H7 (cell line): ENCODE data around the gene COX7C. TPM values are rescaled to one million over a fixed set of nuclear protein-coding genes. Genes with fewer than 3 reads are reported as not detected.
A peak's percentile ranks its signal among the peaks of the same experiment; 100 is the strongest.
"Not testable (repeated sequence)": the region's sequence is repeated elsewhere in the genome, so short reads cannot be mapped to it uniquely, and the experiment has no call there.

ENCODE experiments used
- DNase-seq: peaks from one replicate; pipeline ENCODE4 v3.0.0; 2012
- H3K27me3 ChIP-seq: 2 replicates; pipeline ENCODE4 v1.6.0; 2011; ENCODE audit warnings: mild to moderate bottlenecking, low read length; ENCODE audit not compliant: control insufficient read depth, insufficient read depth
- H3K36me3 ChIP-seq: replicated peaks from 2 replicates; pipeline ENCODE4 v1.5.1; 2011; ENCODE audit warnings: low read length; ENCODE audit not compliant: control insufficient read depth, insufficient read depth
- H3K4me3 ChIP-seq: 2 replicates; pipeline ENCODE4 v1.5.1; 2011; ENCODE audit warnings: low read depth, mild to moderate bottlenecking, control low read depth, low read length, moderate library complexity; ENCODE audit not compliant: insufficient read depth
- total RNA-seq: library from RNA; depleted of rRNA; stranded (reverse); fragments of >200 nt; shearing (Covaris generic); gene quantifications from 2 replicates; pipeline ENCODE4 v1.2.3, GENCODE V29; 2014; rRNA removed

Gene COX7C, protein sequence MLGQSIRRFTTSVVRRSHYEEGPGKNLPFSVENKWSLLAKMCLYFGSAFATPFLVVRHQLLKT
- total RNA-seq, result 438 and 491 TPM in 2 replicates

DNA sequence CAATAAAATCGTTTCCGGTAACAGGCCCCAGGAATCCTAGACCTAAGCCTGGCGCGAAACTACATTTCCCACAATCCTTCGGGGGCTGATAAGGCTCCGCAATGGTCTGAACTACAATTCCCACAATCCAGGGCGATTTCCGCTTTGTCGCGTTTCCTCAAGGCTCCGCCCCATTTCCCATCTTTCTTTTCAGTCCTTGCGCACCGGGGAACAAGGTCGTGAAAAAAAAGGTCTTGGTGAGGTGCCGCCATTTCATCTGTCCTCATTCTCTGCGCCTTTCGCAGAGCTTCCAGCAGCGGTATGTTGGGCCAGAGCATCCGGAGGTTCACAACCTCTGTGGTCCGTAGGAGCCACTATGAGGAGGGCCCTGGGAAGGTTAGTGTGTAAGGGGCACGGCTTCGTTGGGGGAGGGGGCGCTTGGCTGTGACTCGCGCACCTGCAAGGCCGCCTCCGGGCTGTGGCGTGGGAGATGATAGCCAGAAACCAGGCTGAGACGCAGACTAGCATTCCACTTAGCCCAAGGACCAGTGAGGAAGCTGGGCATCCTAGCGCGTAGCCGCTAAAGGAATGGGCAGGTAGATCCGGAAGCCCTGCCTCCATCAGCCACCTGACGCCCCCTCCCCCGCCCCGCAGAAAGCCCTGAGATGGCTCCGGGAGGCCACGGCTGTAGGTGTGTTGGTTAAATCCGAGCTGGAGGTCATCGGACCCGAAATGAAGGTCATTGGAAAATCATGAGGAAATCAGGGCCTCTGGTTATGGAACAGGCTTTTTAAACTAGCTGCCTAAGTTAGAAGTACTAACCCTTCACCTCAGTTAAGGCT lies at the start of gene COX7C:
Gene COX7C, plus strand, starts transcription at position 186 of the 821 bp plus-strand sequence. Its CDS starts 115 bp downstream, at position 301.
- Histone ChIP-seq H3K27me3 (no peaks in the 10 kb centered on the region), H3K4me3 (peak within 1 kb of the TSS; percentile 97), H3K36me3 (peaks cover 14% of the 10 kb centered on the region)
- DNase-seq, result peak; percentile 84

DNA sequence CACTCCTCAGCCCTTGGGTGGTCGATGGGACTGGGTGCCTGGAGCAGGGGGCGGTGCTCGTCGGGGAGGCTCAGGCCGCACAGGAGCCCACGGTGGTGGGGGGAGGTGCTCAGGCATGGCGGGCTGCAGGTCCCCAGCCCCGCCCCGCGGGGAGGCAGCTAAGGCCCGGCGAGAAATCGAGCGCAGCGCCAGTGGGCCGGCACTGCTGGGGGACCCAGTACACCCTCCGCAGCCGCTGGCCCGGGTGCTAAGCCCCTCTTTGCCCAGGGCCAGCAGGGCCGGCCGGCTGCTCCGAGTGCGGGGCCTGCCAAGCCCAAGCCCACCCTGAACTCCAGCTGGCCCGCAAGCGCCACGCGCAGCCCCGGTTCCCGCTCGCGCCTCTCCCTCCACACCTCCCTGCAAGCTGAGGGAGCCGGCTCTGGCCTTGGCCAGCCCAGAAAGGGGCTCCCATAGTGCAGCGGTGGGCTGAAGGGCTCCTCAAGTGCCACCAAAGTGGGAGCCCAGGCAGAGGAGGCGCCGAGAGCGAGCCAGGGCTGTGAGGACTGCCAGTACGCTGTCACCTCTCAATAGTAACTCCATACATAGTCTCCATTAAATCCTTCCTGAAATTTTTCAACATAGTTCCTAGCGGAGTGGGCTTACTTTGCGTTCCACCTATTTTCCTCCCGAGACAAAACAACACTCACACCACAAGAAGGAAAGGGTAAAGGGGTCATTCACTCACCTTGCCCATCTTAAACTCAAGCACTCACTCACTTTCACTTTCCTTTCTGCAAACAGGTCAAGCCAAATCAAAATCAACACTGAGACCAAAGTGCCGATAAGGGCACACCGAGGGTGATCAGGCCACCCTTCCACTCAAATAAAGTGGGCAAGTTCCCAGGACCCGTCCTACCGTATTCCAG lies 48.0 kb upstream of the COX7C start:
- not testable (repeated sequence) for DNase-seq, H3K4me3 ChIP-seq, H3K27me3 ChIP-seq, H3K36me3 ChIP-seq

DNA sequence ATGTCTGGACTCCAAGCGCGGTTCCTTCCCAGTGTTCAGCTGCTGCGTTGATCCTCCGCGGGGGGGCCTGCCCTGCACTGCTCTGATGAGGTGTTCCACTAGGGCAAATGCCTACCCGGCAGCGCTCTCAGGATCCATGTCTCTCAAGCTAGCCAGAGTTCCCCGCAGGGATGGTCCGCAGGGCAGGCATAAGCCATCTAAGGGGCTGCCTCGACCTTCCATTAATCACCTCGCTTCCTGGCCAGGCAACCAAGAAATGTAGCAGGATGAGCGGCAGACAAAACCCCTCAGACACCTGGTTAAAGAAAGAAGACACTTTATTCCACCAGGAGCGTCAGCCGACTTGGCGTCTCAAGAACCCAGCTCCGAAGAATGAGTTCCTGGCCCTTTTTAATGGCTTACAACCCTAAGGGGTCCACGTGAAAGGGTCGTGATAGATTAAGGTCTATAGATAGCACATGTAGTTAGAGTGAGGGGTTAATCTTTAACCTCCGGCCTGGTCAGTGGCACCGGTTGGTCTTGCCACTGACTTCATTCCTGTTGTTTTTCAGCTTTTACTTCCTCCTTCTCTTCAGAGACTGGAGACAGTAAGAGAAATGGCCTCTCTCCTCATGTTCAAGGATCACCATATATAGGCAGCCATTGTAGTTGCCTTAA lies 47.2 kb upstream of the COX7C start:
- Histone ChIP-seq H3K36me3 (no peaks in the 10 kb centered on the region), H3K4me3 (no peak overlapping the region), H3K27me3 (no peaks in the 10 kb centered on the region)
- DNase-seq, result no peak

DNA sequence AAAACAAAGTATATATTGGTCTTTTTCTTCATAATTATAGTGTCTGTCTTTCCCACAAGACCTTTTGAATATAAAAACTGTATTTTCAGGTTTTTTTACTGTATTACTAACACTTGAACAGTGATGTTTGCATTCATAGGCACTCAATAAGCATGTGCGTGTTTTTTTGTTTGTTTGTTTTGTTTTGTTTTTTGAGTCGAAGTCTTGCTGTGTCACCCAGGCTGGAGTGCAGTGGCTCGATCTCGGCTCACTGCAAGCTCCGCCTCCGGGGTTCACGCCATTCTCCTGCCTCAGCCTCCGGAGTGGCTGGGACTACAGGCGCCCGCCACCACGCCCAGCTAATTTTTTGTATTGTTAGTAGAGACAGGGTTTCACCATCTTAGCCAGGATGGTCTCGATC lies 46.6 kb upstream of the COX7C start:
- not testable (repeated sequence) for H3K36me3 ChIP-seq, H3K27me3 ChIP-seq, H3K4me3 ChIP-seq, DNase-seq

DNA sequence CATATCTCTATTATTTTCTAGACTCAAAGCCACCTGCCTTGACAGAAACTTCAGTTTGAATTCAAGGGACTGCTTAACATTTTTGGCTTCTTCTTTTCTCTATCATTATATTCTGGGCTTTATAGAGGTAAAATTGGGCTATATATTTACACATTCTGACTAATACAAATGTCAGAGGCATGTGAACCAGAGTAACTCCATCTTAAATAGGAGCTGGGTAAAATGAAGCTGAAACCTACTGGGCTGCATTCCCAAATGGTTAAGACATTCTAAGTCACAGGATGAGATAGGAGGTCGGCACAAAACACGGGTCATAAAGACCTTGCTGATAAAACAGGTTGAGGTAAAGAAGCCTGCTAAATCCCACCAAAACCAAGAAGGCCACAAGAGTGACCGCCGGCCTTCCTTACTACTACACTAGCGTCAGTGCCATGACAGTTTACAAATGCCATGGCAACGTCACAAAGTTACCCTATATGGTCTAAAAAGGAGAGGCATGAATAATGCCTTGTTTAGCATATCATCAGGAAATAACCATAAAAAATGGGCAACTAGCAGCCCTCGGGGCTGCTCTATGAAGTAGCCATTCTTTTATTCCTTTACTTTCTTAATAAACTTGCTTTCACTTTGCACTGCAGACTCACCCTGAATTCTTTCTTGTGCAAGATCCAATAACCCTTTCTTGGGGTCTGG lies 44.8 kb upstream of the COX7C start:
- Histone ChIP-seq H3K27me3 (no peaks in the 10 kb centered on the region), H3K36me3 (no peaks in the 10 kb centered on the region), H3K4me3 (no peak overlapping the region)
- no peak for DNase-seq

DNA sequence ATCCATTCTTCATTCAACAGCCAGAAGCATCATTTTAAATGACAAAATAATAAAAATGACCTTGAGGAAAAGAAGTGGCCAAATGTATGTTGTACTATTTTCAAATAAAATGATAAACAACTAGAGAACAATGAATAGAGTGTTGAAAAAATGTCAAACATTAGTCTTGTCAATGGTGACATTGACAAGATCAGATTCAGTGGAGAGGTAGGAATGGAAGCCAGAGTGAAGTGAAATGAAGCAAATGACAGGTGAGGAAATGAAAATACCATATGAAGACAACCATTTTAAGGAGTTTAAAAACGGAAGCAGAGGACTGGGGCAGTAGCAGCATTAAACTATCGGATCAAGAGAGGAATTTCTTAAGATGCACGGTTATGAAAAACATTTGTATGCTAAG lies 38.2 kb upstream of the COX7C start:
- Histone ChIP-seq H3K27me3 (no peaks in the 10 kb centered on the region), H3K4me3 (no peak overlapping the region), H3K36me3 (no peaks in the 10 kb centered on the region)
- DNase-seq, result no peak

DNA sequence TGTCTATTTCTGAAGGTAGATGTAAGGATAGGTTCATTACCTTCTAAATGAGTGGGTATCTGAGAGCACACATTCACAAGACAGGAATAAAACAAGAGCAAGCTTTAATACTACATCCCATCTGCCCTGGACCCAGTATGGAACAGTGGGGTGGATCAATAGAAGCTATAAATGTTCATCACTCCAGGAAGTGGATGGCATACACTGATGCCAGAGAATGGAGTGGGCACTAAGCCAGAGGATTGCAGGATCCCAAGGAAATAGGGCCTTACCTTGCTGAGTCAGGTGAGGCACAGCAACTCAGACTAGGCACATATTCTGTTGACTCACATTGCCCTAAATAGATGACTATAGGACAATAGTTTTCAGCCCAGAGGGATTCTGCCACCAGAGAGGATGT lies 21.3 kb upstream of the COX7C start:
- DNase-seq, result no peak

DNA sequence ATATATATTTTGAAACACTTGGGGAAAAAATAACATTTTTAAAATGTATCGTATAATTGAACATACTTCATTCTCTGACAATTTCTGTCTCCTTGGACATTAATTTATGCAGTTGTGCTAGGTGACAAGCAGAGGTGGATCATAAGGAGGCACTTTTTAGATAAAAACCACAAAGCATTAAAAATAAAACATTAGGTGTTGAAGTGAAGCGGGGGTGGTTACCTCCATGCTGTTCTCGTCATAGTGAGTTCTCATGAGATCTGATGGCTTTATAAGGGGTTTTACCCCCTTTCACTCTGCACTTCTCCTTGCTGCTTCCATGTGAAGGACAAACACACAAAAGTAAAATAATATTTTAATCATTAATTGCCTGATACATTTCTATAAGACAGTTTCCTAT lies 11.9 kb upstream of the COX7C start:
- Histone ChIP-seq H3K27me3 (no peaks in the 10 kb centered on the region), H3K36me3 (no peaks in the 10 kb centered on the region), H3K4me3 (no peak overlapping the region)
- no peak for DNase-seq

More for the DNA sequence above, 21.3 kb upstream of the COX7C start:
- Histone ChIP-seq H3K4me3 (no peak overlapping the region), H3K27me3 (no peaks in the 10 kb centered on the region), H3K36me3 (no peaks in the 10 kb centered on the region)

DNA sequence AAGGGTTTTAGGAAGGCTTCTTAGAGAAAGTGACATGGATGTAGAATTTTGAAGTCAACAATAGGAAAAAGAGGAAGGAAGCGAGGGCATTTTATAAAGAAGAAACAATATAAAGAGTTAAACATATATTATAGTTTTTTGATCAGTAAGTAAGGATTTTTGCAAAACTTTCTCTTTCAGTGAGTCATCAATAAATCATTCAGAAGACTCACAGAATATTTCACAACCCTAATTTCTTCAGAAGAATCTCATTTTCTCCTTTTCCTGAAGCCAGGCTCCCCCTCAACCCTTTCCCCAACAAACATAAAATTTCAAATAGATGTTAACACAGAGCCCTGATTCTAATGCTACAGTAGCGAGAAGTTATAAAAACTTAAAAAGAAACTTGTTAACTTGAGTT lies 4.3 kb upstream of the COX7C start:
- no peak for DNase-seq
- Histone ChIP-seq H3K4me3 (no peak overlapping the region), H3K27me3 (no peaks in the 10 kb centered on the region), H3K36me3 (no peaks in the 10 kb centered on the region)

DNA sequence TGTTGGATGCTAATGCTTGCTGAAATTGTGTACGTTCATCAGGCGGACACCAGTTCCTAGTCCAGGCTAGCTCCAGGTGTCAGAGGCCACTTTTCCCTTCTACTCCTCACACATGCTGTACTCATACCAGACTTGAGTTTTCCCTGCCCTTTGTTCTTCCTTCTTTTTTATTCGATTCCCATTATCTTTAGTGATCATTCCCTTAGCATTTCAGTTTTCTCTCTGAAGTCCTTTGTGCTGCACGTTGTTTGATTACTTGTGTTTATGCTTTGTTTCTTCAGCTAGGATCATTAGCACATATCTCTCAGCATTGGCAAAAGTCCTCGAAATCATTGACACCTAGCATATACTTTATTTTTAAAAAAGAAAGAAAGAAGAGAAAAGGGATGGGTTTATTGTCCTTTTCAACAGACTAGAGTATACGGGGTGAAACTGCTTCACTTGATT lies 409 bp upstream of the COX7C start:
- Histone ChIP-seq H3K4me3 (no peak overlapping the region), H3K36me3 (peaks cover 14% of the 10 kb centered on the region), H3K27me3 (no peaks in the 10 kb centered on the region)
- no peak for DNase-seq

DNA sequence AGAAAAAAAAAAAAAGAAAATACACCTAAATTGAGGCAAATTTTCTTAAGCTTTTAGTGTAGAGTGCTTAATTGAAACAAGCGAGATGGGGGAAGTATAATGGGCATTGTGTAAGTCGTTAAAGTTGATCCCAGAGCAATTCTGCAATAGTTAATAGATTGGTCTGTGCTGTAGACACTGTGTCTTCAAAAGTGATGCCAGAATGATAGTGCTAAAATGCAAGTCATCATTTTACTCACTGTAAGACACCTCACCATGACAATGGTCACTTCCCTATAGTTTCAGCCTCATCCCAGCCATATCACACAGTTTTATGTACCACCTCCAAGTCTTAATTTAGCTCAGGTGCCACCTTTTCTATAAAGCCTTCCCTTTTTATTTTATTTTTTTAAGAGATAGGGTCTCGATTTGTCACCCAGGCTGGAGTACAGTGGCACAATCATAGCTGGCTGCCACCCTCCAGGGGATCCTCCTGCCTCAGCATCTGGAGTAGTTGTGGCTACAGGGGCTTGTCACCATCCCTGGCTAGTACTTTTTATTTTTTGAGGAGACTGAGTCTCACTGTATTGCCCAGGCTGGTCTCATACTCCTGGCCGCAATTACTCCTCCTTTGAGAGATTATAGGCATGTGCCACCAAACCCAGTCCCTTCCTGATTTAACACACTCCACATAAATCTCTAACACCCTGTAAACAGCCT lies 6.2 kb downstream of the COX7C start:
- DNase-seq, result no peak
- Histone ChIP-seq H3K4me3 (no peak overlapping the region), H3K36me3 (peaks cover 14% of the 10 kb centered on the region), H3K27me3 (no peaks in the 10 kb centered on the region)

DNA sequence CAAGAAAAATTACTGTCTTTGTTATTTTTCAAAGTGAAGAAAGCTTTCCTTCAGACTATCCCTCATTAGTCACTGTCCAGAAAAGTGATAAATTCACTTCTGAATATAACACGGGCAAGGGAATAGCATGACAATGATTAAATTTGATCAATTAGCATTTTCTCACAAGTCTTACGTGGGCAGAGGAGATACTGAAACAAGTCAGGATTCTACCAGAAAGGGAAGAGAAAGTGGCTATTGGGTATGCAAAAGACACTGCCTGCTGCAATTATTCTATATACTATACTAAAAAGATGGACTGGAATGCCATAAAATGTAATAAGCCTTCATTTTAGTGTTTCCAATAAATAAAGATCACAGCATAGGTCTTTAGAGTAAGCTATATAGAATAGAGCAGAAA lies 7.4 kb downstream of the COX7C start:
- Histone ChIP-seq H3K4me3 (no peak overlapping the region), H3K36me3 (peaks cover 4% of the 10 kb centered on the region), H3K27me3 (no peaks in the 10 kb centered on the region)
- no peak for DNase-seq

DNA sequence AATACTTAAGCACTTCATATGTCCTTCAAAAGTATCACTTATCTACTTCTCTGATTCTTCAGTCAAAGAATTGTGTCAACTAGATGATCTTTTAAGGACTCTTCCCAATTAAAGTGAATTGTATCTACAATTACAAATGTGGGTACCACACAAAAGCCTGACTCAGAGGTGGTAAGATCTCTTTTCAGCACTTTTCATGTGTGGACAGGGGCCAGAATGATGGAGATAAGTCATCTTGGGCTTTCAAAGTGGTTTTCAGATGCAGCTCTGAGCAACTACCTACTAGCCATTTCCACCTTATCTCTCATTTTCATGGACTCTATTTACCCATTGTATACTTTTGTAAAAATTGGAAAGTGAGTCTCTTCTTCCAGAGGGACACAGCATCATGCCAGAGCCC lies 8.4 kb downstream of the COX7C start:
- no peaks in the 10 kb centered on the region; the same call in 1 of the 2 replicates for H3K36me3 ChIP-seq
- H3K4me3 ChIP-seq, result no peak overlapping the region
- H3K27me3 ChIP-seq, result no peaks in the 10 kb centered on the region
- no peak for DNase-seq
